Peyer's patch (tissue), 4 donors: ENCODE data around the gene DLX6. TPM values are rescaled to one million over a fixed set of nuclear protein-coding genes. Genes with fewer than 3 reads are reported as not detected.

Experiments
- DNase-seq, 3 donors: peaks; one replicate each; pipeline ENCODE4 v3.0.0-alpha.2; 2017 to 2019
- H3K27ac ChIP-seq, 4 donors: fragments of 200-600 bp; sonication (generic); one replicate each; pipeline ENCODE4 v1.5.1; 2016 to 2019
- H3K27me3 ChIP-seq, 2 donors: fragments of 200-600 bp; sonication (generic); one replicate each; pipeline ENCODE4 v1.5.1; 2019
- H3K36me3 ChIP-seq, 3 donors: fragments of 200-600 bp; sonication (generic); one replicate each; pipeline ENCODE4 v1.5.1; 2016 to 2019
- H3K4me1 ChIP-seq, 4 donors: fragments of 200-600 bp; sonication (generic); one replicate each; pipeline ENCODE4 v1.5.1; 2016 to 2019
- H3K4me3 ChIP-seq, 4 donors: fragments of 200-600 bp; sonication (generic); 1 replicate in 3 of 4; 2 replicates in 1 of 4; pipeline ENCODE4 v1.5.1; 2016 to 2019; ENCODE audit warnings: mild to moderate bottlenecking in 1 of 4
- H3K9me3 ChIP-seq, 4 donors: fragments of 200-600 bp; sonication (generic); one replicate each; pipeline ENCODE4 v1.5.1; 2016 to 2019; ENCODE audit warnings: mild to moderate bottlenecking in 1 of 4
- POLR2A ChIP-seq, 2 donors: fragments of 450-650 bp; IDR thresholded peaks; one replicate each; pipeline ENCODE4 v1.5.1; 2017; ENCODE audit warnings: antibody characterized with exemption in 2 of 2, mild to moderate bottlenecking in 2 of 2, moderate library complexity in 2 of 2
- total RNA-seq, 4 donors: library from RNA; depleted of rRNA; stranded (reverse); fragments of >200 nt; gene quantifications; one replicate each; pipeline ENCODE4 v1.1.0, GENCODE V29; 2016
- TF ChIP-seq, protein P1 (sequence below), 6 experiments: fragments of 450-650 bp in 4 of 6; fragments of 200-600 bp in 2 of 6; sonication (generic) in 1 of 6; IDR thresholded peaks; one replicate each; pipeline ENCODE4 v1.5.1; 2017 to 2019; ENCODE audit warnings: antibody characterized with exemption in 6 of 6, mild to moderate bottlenecking in 3 of 6, moderate library complexity in 1 of 6

DLX6 gene
- total RNA-seq, 4 donors from 2014 or later: not detected

DNA sequence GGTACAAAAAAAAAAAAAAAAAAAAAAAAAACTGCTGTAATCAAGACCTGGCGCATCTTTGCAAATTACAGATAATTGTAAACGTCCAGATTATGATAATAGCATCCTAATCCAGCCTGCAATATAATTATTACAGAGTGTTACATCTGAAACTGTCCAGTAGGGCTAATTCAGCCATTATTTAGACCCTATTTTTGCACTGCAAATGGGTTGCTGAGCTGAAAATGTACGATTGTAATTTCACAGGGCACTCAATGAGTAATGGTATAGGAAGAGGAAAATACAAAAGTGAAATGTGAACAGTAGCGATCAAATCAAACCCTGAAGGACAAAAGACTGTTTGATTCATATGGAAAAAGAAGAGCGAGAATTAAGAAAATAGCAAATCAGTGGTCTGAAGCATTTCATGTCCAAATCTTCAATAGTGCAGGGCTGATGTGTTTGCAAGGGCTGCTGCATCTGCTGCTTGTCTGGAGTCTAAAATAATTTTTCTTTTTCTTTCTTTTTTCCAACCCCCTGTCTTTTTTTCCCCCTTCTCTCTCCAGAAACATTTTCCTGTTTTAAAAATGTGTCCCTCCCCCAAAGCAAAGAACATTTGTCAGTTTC lies 8.9 kb downstream of the DLX6 start:
- TF ChIP-seq, protein P1, sequence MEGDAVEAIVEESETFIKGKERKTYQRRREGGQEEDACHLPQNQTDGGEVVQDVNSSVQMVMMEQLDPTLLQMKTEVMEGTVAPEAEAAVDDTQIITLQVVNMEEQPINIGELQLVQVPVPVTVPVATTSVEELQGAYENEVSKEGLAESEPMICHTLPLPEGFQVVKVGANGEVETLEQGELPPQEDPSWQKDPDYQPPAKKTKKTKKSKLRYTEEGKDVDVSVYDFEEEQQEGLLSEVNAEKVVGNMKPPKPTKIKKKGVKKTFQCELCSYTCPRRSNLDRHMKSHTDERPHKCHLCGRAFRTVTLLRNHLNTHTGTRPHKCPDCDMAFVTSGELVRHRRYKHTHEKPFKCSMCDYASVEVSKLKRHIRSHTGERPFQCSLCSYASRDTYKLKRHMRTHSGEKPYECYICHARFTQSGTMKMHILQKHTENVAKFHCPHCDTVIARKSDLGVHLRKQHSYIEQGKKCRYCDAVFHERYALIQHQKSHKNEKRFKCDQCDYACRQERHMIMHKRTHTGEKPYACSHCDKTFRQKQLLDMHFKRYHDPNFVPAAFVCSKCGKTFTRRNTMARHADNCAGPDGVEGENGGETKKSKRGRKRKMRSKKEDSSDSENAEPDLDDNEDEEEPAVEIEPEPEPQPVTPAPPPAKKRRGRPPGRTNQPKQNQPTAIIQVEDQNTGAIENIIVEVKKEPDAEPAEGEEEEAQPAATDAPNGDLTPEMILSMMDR (IDR thresholded peaks at IDR 0.05): no peak
- TF ChIP-seq POLR2A (IDR thresholded peaks at IDR 0.05): no peak
- Histone ChIP-seq H3K36me3 (no peaks in the 10 kb centered on the region), H3K27ac (no peak overlapping the region), H3K4me3 (no peak overlapping the region), H3K4me1 (peaks cover 0 to 6% (median 0%) of the 10 kb centered on the region in 4 donors), H3K9me3 (no peaks in the 10 kb centered on the region), H3K27me3 (peaks cover 0 to 66% of the 10 kb centered on the region in 2 donors)
- no peak for DNase-seq

DNA sequence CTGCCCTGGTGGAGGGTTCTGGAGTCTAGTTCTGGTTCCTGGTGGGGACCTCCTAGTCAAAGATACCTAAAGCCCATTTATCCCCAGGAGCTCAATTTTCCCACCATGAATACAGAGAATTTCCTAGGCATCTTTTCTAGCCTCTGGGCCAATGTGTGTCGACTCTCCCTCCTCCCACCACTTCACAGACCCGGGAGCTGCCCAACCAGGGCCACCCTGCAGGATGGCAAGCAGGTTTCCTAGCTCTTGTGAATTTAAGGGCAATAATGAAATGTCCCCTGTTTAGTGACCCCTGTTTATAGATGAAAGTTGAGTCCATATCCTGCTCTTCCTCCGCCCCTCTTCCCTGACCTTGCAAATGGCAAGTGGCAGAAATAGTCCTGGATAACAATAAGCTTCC lies 9.9 kb downstream of the DLX6 start:
- no peak for DNase-seq
- no peak for TF ChIP-seq POLR2A (IDR thresholded peaks at IDR 0.05)
- TF ChIP-seq, protein P1 (IDR thresholded peaks at IDR 0.05): no peak
- Histone ChIP-seq H3K27me3 (peaks cover 0 to 64% of the 10 kb centered on the region in 2 donors), H3K27ac (no peak overlapping the region), H3K9me3 (no peaks in the 10 kb centered on the region), H3K4me1 (peaks cover 0 to 6% (median 0%) of the 10 kb centered on the region in 4 donors), H3K4me3 (no peak overlapping the region), H3K36me3 (no peaks in the 10 kb centered on the region)

DNA sequence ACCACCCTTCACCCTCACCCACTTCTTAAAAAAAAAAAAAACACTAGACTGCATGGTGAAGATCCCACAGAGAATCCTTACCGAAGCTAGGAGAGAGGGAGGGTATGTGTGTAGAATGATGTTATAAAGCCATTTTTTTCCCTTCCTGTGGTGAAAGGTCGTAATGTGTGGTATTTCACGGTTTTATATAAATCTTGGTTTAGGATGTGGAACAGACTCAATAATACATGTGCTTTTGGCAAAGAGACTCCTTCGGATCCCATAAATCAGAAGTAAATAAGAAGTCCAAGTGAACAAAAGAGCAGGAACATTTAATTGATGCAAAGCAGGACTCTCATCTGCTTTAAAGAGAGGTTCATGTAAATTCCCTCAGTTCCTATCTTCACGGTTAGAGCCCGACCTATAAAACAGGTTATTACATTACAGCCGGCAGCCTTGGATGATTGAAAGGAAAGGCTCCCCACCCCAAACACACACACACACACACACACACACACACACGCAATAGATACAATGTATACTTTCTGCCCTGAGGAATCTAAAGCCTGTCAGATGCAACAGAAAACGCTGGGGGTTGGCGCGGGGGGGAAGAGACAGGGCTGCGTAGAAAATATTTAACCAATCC lies 10.5 kb downstream of the DLX6 start:
- Histone ChIP-seq H3K27me3 (peaks cover 0 to 65% of the 10 kb centered on the region in 2 donors), H3K9me3 (no peaks in the 10 kb centered on the region), H3K4me3 (no peak overlapping the region), H3K27ac (no peak overlapping the region), H3K36me3 (no peaks in the 10 kb centered on the region), H3K4me1 (peaks cover 0 to 6% (median 0%) of the 10 kb centered on the region in 4 donors)
- TF ChIP-seq, protein P1 (IDR thresholded peaks at IDR 0.05): no peak
- TF ChIP-seq POLR2A (IDR thresholded peaks at IDR 0.05): no peak
- no peak for DNase-seq

DNA sequence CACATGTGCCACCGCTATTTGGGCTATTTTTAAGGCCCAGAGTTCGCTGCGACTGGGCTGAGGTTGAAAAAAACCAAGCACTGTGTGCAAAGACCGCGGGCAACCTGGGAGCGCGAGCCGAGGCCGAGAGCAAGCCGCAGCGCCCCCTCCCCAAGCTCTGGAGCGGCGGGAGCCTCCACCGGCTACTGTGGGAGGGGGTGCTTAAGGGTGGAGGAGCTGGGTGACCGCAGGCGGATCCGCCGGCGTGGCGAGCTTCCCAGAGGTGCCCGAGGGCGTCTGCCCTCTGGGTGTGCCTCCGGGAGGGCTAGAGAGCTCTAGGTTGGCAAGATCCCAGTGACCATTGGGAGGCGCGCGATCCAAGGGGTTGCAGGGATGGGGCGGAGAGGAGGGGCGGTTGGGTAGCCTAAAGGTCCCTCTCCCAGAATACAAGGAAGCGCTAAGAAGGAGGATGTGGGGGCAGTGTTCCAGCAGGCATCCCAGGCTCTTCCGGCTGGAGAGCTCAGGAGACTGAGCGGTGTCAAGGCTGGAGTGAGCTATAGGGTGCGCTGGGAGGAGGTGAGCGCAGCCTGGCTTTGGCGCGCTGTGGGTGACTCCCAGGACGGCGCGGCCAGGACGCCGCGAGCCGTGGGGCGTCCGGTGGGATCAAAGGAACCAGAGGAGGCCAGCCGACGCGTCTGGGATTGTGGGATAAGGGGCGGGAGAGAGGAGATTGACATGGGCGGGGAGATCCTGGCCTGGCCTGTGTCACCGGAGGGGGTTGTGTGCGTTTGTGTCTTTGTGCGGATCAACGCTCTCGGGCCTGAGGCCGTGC lies 11.2 kb downstream of the DLX6 start:
- no peak for DNase-seq
- Histone ChIP-seq H3K27me3 (peaks cover 0 to 66% of the 10 kb centered on the region in 2 donors), H3K9me3 (no peaks in the 10 kb centered on the region), H3K4me3 (no peak overlapping the region), H3K36me3 (no peaks in the 10 kb centered on the region), H3K27ac (no peak overlapping the region), H3K4me1 (peaks cover 0 to 13% (median 0%) of the 10 kb centered on the region in 4 donors)
- no peak for TF ChIP-seq POLR2A (IDR thresholded peaks at IDR 0.05)
- TF ChIP-seq, protein P1 (IDR thresholded peaks at IDR 0.05): no peak

DNA sequence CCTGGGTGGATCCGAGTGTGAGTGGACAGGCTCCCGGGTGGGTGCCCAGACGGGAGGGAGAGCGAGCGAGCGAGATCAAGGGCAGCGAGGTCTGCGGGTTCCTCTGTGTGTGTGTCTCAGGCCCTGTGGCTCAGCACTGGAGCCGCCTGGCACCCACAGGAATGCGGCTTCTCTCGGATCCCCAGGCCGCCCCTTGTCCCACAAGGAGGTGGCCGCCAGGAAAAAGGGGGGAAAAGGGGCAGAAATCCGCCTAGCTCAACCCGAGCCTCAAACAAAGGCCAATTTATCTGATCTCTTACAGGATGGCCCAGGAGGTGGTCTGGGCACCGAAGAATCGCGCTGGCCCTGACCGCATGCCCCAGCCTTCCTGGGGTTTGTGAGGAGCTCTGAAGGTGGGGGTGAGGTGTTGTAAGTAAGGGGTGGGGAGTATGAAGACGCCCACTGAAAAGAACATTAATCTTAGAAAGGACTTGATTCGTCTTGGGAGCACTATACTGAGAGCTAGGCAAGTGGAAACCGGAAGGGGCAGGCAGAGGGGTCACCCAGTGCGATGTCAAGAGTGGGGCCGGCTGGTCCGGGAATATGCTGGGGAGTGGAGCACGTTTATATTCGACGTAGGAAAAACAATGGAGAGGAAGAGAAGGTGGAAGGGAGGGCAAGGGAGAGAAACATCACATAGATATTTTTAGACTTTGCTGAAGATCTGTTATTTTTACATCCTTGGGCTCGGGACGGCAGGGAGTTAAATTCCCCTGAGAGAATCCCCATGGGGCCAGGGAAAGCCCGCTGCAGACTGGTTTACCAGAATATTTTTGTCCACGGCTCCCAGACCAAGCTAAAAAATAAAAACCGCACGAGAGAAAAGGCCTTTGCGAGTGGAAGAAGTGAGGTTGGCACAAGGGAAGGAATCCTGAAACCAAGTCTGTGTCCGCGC lies 12.1 kb downstream of the DLX6 start:
- no peak for DNase-seq
- H3K27ac ChIP-seq: no peak overlapping the region
- H3K4me1 ChIP-seq: peaks cover 0 to 19% (median 0%) of the 10 kb centered on the region in 4 donors

More for the DNA sequence above, 12.1 kb downstream of the DLX6 start:
- H3K4me3 ChIP-seq: no peak overlapping the region
- H3K27me3 ChIP-seq: peaks cover 0 to 66% of the 10 kb centered on the region in 2 donors
- H3K36me3 ChIP-seq: no peaks in the 10 kb centered on the region
- TF ChIP-seq, protein P1 (IDR thresholded peaks at IDR 0.05): no peak
- no peak for TF ChIP-seq POLR2A (IDR thresholded peaks at IDR 0.05)
- no peaks in the 10 kb centered on the region for H3K9me3 ChIP-seq
